Measurements from ENCODE around the gene MAPK7.

- TF ChIP-seq POLR2A (IDR thresholded peaks at IDR 0.05; ENCODE audit: low read depth, low read length) (no peak), POLR2AphosphoS5 (IDR thresholded peaks at IDR 0.05; ENCODE audit: low read depth, low read length) (no peak), TAF1 (IDR thresholded peaks at IDR 0.05; ENCODE audit: low read depth, low read length) (no peak), SPI1 (IDR thresholded peaks at IDR 0.05; ENCODE audit: low read depth, low read length) (no peak)
These were observed 46.6 kb upstream of the MAPK7 start for GRCh38 chr17:19331543-19332245.

Data from GM12891 (cell line).